ENCODE results near the gene C10orf90.

Gene C10orf90

DNA sequence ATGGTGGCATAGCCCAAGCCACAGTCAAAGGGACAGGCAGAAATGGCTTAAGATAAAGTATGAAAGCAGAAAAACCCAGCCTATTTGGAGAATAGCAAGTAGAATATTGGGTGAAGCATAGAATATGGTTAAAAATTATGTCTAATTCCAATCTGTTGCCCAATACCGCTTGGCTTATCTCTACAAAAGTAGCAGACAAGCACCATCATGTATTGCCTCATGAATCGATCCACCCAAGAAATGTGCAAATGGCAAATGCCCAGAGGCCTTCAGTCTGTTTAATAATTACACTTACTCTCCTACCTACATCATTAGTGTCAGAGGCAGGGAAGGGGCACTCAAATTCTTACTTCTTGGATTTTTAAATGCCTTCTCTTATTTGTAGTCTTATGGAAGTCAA lies 151.3 kb downstream of the C10orf90 start:
- TF ChIP-seq, protein P1, sequence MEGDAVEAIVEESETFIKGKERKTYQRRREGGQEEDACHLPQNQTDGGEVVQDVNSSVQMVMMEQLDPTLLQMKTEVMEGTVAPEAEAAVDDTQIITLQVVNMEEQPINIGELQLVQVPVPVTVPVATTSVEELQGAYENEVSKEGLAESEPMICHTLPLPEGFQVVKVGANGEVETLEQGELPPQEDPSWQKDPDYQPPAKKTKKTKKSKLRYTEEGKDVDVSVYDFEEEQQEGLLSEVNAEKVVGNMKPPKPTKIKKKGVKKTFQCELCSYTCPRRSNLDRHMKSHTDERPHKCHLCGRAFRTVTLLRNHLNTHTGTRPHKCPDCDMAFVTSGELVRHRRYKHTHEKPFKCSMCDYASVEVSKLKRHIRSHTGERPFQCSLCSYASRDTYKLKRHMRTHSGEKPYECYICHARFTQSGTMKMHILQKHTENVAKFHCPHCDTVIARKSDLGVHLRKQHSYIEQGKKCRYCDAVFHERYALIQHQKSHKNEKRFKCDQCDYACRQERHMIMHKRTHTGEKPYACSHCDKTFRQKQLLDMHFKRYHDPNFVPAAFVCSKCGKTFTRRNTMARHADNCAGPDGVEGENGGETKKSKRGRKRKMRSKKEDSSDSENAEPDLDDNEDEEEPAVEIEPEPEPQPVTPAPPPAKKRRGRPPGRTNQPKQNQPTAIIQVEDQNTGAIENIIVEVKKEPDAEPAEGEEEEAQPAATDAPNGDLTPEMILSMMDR (IDR thresholded peaks at IDR 0.05; ENCODE audit: low read depth, low read length): no peak
- DNase-seq (ENCODE audit: extremely low read depth, low read depth): no peak

DNA sequence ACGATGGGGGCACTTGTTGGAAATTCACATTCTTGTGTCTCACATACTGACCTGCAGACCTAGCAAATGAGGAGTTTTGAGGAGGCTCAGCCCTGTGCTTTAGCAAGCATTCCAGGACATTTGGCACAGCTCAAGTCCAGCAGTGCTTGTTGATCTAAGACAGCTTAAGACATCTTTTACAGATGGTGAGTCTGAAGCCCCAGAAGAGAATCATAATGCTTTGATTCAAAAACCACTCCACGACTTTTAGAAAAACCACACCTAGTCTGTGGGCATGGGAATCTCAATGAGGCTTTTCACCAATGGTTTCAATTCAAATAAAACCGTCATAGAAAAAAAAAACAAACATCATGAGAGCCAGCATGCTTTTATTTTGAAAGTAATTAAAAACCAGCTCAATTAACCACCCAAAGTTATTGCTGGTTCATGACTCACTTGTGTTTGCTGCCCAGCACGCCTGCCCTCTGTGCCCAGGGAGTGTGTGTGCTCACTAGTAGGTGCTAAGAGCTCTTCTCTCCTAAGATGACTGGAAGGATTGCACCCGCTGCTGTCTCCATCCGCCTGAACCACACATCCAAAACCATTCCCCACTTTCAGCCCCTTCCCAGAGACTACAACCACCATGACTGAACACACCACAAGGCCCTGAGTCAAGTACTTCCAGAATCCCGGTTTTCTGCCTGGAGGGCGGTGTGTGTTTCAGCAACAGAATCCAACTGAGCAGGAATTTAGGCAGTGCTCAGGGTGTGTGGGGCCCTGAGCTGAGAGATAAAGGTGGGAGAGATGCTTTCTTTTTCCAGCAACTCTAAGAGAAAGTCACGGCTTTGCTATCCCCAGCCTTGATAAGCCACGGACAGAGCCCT lies 152.0 kb downstream of the C10orf90 start:
- no peak for DNase-seq (ENCODE audit: extremely low read depth, low read depth)
- TF ChIP-seq, protein P1 (IDR thresholded peaks at IDR 0.05; ENCODE audit: low read depth, low read length): no peak

DNA sequence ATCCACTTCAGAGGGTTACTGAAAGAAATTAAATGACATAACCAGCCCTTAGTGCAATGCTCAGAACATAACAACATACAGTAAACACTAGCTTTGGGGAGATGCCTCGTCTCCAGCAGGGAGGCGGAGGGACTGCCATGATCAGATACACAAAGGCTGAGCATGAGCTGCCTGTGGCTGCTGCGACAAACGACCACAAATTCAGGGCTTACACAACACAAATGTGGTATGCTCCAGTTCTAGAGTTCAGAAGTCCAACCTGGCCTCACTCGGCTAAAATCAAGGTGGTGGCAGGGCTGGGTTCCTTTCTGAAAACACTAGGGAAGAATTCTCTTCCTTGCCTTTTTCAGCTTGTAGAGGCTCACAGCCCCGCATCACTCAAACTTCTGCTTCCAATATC lies 154.0 kb downstream of the C10orf90 start:
- TF ChIP-seq, protein P1 (IDR thresholded peaks at IDR 0.05; ENCODE audit: low read depth, low read length): no peak
- no peak for DNase-seq (ENCODE audit: extremely low read depth, low read depth)

GRCh38 chr10:126511917-126512479 lies 158.5 kb downstream of the C10orf90 start:
- DNase-seq (ENCODE audit: extremely low read depth, low read depth): no peak
- TF ChIP-seq, protein P1 (IDR thresholded peaks at IDR 0.05; ENCODE audit: low read depth, low read length): no peak

GRCh38 chr10:126509182-126509581 lies 161.3 kb downstream of the C10orf90 start:
- DNase-seq (ENCODE audit: extremely low read depth, low read depth): no peak
- TF ChIP-seq, protein P1 (IDR thresholded peaks at IDR 0.05; ENCODE audit: low read depth, low read length): no peak

DNA sequence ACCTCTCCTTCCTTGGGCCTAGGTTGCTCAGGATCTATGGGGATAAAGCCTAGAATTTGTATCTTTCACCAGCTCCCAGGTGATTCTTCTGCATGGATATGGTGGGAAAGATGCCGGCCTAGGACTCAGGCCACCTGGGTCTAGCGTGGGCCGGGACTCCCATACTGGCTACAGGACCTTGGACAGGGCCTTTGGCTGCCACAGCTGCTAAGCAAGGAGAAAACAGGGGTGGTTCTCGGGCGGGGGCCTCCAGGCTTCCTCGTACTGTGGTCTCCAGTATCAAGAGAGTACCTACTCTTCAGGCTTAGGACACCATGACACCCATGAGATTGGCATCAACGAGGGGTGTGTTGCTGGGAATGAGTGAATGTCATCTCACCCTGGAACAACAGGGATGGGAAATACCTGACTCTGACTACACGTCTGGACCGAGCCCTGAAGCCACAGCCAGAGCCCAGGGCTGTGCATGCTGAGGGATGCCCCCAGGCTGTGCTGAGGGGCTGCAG lies 161.9 kb downstream of the C10orf90 start:
- TF ChIP-seq, protein P1 (IDR thresholded peaks at IDR 0.05; ENCODE audit: low read depth, low read length): no peak
- no peak for DNase-seq (ENCODE audit: extremely low read depth, low read depth)

- DNase-seq (ENCODE audit: extremely low read depth, low read depth): no peak
- TF ChIP-seq, protein P1 (IDR thresholded peaks at IDR 0.05; ENCODE audit: low read depth, low read length): no peak
These were observed 165.8 kb downstream of the C10orf90 start for GRCh38 chr10:126504761-126505112.
